H1 (cell line): Measurements from ENCODE around the gene CBLN3. TPM values are rescaled to one million over a fixed set of nuclear protein-coding genes. Genes with fewer than 3 reads are reported as not detected.

Experiments
- CTCF ChIA-PET: fragments of 300-600 bp; sonication (Branson Sonifier 250); formaldehyde crosslinking; loops from one replicate; lab custom pipeline; 2021; ENCODE audit not compliant: partially characterized antibody; lab: Charles Lee
- POLR2A ChIA-PET: fragments of 300-600 bp; sonication (Branson Sonifier 250); formaldehyde crosslinking; loops from one replicate; lab custom pipeline; 2021; ENCODE audit warnings: inconsistent platforms; ENCODE audit not compliant: partially characterized antibody; lab: Charles Lee
- DNase-seq, 2 experiments: peaks; one replicate each; pipeline versions ENCODE4 v3.0.0 to v3.0.0-alpha.2; 2010 to 2022; ENCODE audit warnings: low spot score in 2 of 2, low read depth in 1 of 2, mixed read lengths in 1 of 2
- FAIRE-seq: peaks from 2 replicates; lab custom pipeline; 2011; peaks lifted over from hg19 to GRCh38; lab: Jason Lieb, UNC
- H2AFZ ChIP-seq: 2 replicates; pipeline ENCODE4 v1.8.1; 2012; ENCODE audit warnings: low read length, inconsistent platforms
- H2AK5ac ChIP-seq: 2 replicates; pipeline ENCODE4 v1.6.1; 2013; ENCODE audit warnings: low read depth, low read length
- H2BK120ac ChIP-seq: replicated peaks from 2 replicates; pipeline ENCODE3; 2013; ENCODE audit warnings: low read depth, low read length, inconsistent platforms
- H2BK12ac ChIP-seq: 2 replicates; pipeline ENCODE4 v1.6.1; 2013; ENCODE audit warnings: low read depth, low read length
- H2BK15ac ChIP-seq: 2 replicates; pipeline ENCODE4 v1.6.1; 2013; ENCODE audit warnings: low read length
- H2BK20ac ChIP-seq: 2 replicates; pipeline ENCODE4 v1.6.1; 2013; ENCODE audit warnings: low read length
- H2BK5ac ChIP-seq: 2 replicates; pipeline ENCODE4 v1.6.1; 2013; ENCODE audit warnings: low read depth, low read length
- H3K14ac ChIP-seq: 2 replicates; pipeline ENCODE4 v1.6.1; 2013; ENCODE audit warnings: inconsistent platforms; ENCODE audit not compliant: insufficient read length
- H3K18ac ChIP-seq: 2 replicates; pipeline ENCODE4 v1.6.1; 2013; ENCODE audit warnings: low read length; ENCODE audit errors: extremely low read depth
- H3K23ac ChIP-seq: 2 replicates; pipeline ENCODE4 v1.6.1; 2013; ENCODE audit warnings: inconsistent platforms; ENCODE audit not compliant: insufficient read length
- H3K23me2 ChIP-seq: 2 replicates; pipeline ENCODE4 v1.6.1; 2013; ENCODE audit warnings: low read depth, low read length
- H3K27ac ChIP-seq: 2 replicates; pipeline ENCODE4 v1.6.1; 2011; ENCODE audit warnings: low read depth, low read length, inconsistent platforms
- H3K27me3 ChIP-seq, 4 experiments: replicated peaks in 1 of 4; 1 replicate in 1 of 4; 2 replicates in 3 of 4; pipeline versions ENCODE4 v1.6.1 to v1.8.1; 2011 to 2013; ENCODE audit warnings: low read length in 3 of 4, mild to moderate bottlenecking in 3 of 4, inconsistent platforms in 2 of 4, mixed read lengths in 2 of 4, moderate library complexity in 1 of 4; ENCODE audit not compliant: control insufficient read depth in 3 of 4, insufficient read depth in 3 of 4; ENCODE audit errors: extremely low read depth in 1 of 4
- H3K36me3 ChIP-seq, 4 experiments: 2 replicates each; pipeline versions ENCODE4 v1.6.1 to v1.8.1; 2011 to 2013; ENCODE audit warnings: mild to moderate bottlenecking in 4 of 4, low read length in 3 of 4, moderate library complexity in 2 of 4, control low read depth in 1 of 4, inconsistent platforms in 1 of 4; ENCODE audit not compliant: insufficient read depth in 4 of 4, control insufficient read depth in 2 of 4
- H3K4ac ChIP-seq: replicated peaks from 2 replicates; pipeline ENCODE3; 2013; ENCODE audit warnings: low read length, low read depth, mixed read lengths, inconsistent platforms; ENCODE audit not compliant: insufficient read length
- H3K4me1 ChIP-seq, 4 experiments: replicated peaks in 1 of 4; 1 replicate in 1 of 4; 2 replicates in 3 of 4; pipeline versions ENCODE4 v1.6.1 to v1.8.1; 2011 to 2013; ENCODE audit warnings: low read length in 3 of 4, inconsistent platforms in 2 of 4, mixed read lengths in 1 of 4; ENCODE audit not compliant: insufficient read depth in 4 of 4, control insufficient read depth in 3 of 4
- H3K4me2 ChIP-seq, 2 experiments: 2 replicates each; pipeline versions ENCODE4 v1.6.1 to v1.8.1; 2011 to 2013; ENCODE audit warnings: low read depth in 2 of 2, low read length in 2 of 2, control low read depth in 1 of 2, inconsistent platforms in 1 of 2, mild to moderate bottlenecking in 1 of 2; ENCODE audit not compliant: insufficient read depth in 1 of 2
- H3K4me3 ChIP-seq, 4 experiments: fragments of 200-600, 300-600 bp in 1 of 4; sonication (generic), shearing (Covaris generic), sonication (Bioruptor Twin) in 1 of 4; 2 replicates each; pipeline versions ENCODE4 v1.5.1 to v1.8.1; 2011 to 2016; ENCODE audit warnings: low read length in 4 of 4, low read depth in 3 of 4, control low read depth in 2 of 4, inconsistent platforms in 2 of 4, mild to moderate bottlenecking in 2 of 4, mixed read lengths in 1 of 4, moderate library complexity in 1 of 4; ENCODE audit not compliant: insufficient read depth in 2 of 4; ENCODE audit errors: extremely low read depth in 1 of 4
- H3K56ac ChIP-seq: replicated peaks from 2 replicates; pipeline ENCODE3; 2013; ENCODE audit warnings: low read depth, mild to moderate bottlenecking, mixed read lengths, low read length, inconsistent platforms; ENCODE audit not compliant: insufficient read length
- H3K79me1 ChIP-seq: 2 replicates; pipeline ENCODE4 v1.6.1; 2013; ENCODE audit warnings: low read depth, low read length, control low read depth
- H3K79me2 ChIP-seq, 2 experiments: 2 replicates each; pipeline versions ENCODE4 v1.6.1 to v1.8.1; 2012 to 2013; ENCODE audit warnings: low read length in 2 of 2, mild to moderate bottlenecking in 2 of 2, inconsistent platforms in 1 of 2; ENCODE audit not compliant: insufficient read depth in 2 of 2, control insufficient read depth in 1 of 2
- H3K9ac ChIP-seq, 4 experiments: replicated peaks in 1 of 4; 1 replicate in 1 of 4; 2 replicates in 3 of 4; pipeline versions ENCODE4 v1.6.1 to v1.8.1; 2011 to 2013; ENCODE audit warnings: low read depth in 3 of 4, low read length in 3 of 4, control low read depth in 2 of 4, mild to moderate bottlenecking in 2 of 4, moderate library complexity in 2 of 4, inconsistent platforms in 1 of 4; ENCODE audit errors: extremely low read depth in 1 of 4
- H3K9me3 ChIP-seq, 2 experiments: 2 replicates each; pipeline versions ENCODE4 v1.6.1 to v1.8.1; 2012 to 2013; ENCODE audit warnings: mild to moderate bottlenecking in 2 of 2, moderate library complexity in 2 of 2, control low read depth in 1 of 2, inconsistent platforms in 1 of 2, low read depth in 1 of 2, low read length in 1 of 2, mixed read lengths in 1 of 2; ENCODE audit not compliant: insufficient read depth in 2 of 2
- H4K20me1 ChIP-seq, 2 experiments: replicated peaks in 1 of 2; 2 replicates each; pipeline versions ENCODE3 to v1.8.1; 2011 to 2013; ENCODE audit warnings: inconsistent platforms in 2 of 2, low read length in 2 of 2, mild to moderate bottlenecking in 1 of 2; ENCODE audit not compliant: insufficient read depth in 2 of 2, control insufficient read depth in 1 of 2
- H4K5ac ChIP-seq: 2 replicates; pipeline ENCODE4 v1.6.1; 2013; ENCODE audit warnings: low read length, low read depth, mixed read lengths, inconsistent platforms; ENCODE audit not compliant: insufficient read length
- H4K8ac ChIP-seq: 2 replicates; pipeline ENCODE4 v1.8.0; 2013; ENCODE audit warnings: mild to moderate bottlenecking, moderate library complexity, low read length, inconsistent platforms; ENCODE audit not compliant: insufficient read depth; ENCODE audit errors: extremely low read depth
- H4K91ac ChIP-seq: replicated peaks from 2 replicates; pipeline ENCODE3; 2013; ENCODE audit warnings: low read length, mixed read lengths, inconsistent platforms; ENCODE audit not compliant: insufficient read length
- JUND ChIP-seq: IDR thresholded peaks from 2 replicates; pipeline ENCODE4 v1.6.1; 2011; ENCODE audit warnings: mild to moderate bottlenecking, improper control_type of control experiment, low read length
- SIN3A ChIP-seq, 2 experiments: IDR thresholded peaks in 1 of 2; conservative IDR thresholded peaks in 1 of 2; 2 replicates each; pipeline ENCODE4 v1.6.1; 2011 to 2012; ENCODE audit warnings: low read length in 2 of 2, improper control_type of control experiment in 1 of 2, low read depth in 1 of 2, mild to moderate bottlenecking in 1 of 2
- WGBS, 2 experiments: shearing (Covaris generic) in 1 of 2; methylation state at CpG; one replicate each; pipeline versions ENCODE4 v1.1.6 to v1.1.7; 2013 to 2015; ENCODE audit warnings: low lambda C conversion rate in 2 of 2, mixed read lengths in 2 of 2, inconsistent platforms in 1 of 2, low coverage in 1 of 2, missing lambda C conversion rate in 1 of 2; ENCODE audit not compliant: insufficient replicate concordance in 2 of 2, insufficient coverage in 1 of 2, insufficient read length in 1 of 2; ENCODE audit errors: extremely low coverage in 1 of 2, missing lambda C conversion rate in 1 of 2; 5-methylcytosine and 5-hydroxymethylcytosine counted together
- polyA plus RNA-seq, 7 experiments: library from polyadenylated mRNA; depleted of rRNA in 3 of 7; stranded (reverse) in 5 of 7; unstranded in 2 of 7; fragments of >200 nt in 5 of 7; fragments of 200-250 nt in 2 of 7; gene quantifications; 1 replicate in 5 of 7; 2 replicates in 1 of 7; 4 replicates in 1 of 7; pipeline versions ENCODE4 v1.2.1 to v1.2.3, GENCODE V29; 2011 to 2013; ENCODE audit warnings: missing spikeins in 2 of 7, mixed read lengths in 2 of 7
- total RNA-seq: library from RNA; stranded (reverse); fragmentation: NEBNext Ultra II Directional; extraction: Animal tissue kit (Norgen Biotek cat#: 25700); gene quantifications from 2 replicates; pipeline ENCODE4 v1.2.1, GENCODE V29; 2021

CBLN3 gene
- total and polyA plus RNA-seq, 2 of the 8 experiments (the other 6 are each of a cell fraction or from before 2014, with no cell fraction given): 0.54 to 1.00 TPM

DNA sequence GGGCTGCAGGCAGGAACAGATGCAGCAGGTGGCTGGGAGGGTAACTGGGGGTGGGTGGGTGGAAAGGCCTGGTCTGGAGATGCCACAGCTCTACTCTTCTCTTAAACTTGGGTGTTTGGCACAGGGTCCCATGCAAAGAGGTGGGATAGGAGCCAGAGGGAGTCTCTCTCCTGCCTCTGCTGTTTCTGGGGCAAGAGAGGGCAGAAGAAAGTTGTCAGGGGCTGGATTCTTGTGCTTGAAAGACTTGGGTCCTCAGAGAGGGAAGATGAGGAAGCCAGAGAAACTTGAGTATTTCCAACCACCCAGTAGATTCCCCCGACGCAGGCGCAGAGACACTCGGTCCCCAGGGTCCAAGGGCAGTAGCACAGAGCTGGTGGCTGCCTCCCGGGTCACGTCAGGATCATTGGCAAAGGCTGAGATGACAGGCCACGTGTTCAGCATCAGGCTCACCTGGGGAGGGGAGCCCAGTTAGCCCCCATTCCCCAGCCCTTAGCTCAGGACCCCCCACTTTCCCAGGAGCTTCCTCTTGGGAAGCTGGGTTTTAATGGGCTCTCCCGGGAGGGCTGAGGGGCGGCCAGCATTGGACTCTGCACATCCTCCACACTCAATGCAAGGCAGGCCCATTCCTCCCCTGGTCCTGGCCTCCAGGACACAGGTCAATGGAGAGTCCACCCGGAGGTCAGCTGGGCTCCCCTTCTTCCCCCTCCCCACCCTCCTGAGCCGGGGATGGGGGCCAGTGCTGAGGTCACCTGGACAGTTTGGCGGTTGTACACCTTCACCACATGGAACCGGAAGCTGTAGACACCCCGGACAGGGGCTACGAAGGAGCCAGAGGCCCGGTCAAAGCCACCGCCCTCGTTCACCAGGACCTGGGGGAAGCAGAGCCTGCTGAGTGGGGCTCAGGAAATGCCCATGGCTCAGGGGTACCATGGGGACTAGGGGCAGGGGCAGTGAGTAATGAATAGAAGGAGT, 1.6 kb downstream of the CBLN3 start:
- 91% methylated on average over 14 of the region's 18 CpGs; no CpG with 5 or more reads in 1 of the 2 experiments for WGBS, 2 experiments
- no peak overlapping the region for H3K4ac ChIP-seq
- no peak overlapping the region for H3K18ac ChIP-seq
- H2BK20ac ChIP-seq: no peak overlapping the region
- no peak overlapping the region for H2AFZ ChIP-seq
- ChIA-PET CTCF (interaction anchor here (1.1 to 21.3 kb wide), 11 partner anchors 9 to 156 kb away, joined by 3 to 664 read pairs (median 23); partner anchors contain the start of genes ADCY4, NFATC4 and RIPK3), POLR2A (interaction anchor here (1.9 to 5.4 kb wide), 4 partner anchors 9 to 94 kb away, joined by 5 to 46 read pairs (median 31); partner anchors contain the start of genes ADCY4 and SDR39U1)
- H3K27me3 ChIP-seq: peaks cover 0 to 20% (median 1%) of the 10 kb centered on the region in 4 experiments; a peak in 3 of 7 replicates
- no peak overlapping the region for H2BK5ac ChIP-seq
- no peak overlapping the region for H2BK120ac ChIP-seq
- no peak overlapping the region for H3K27ac ChIP-seq
- H4K91ac ChIP-seq: no peak overlapping the region
- no peak overlapping the region for H3K4me2 ChIP-seq
- no peak overlapping the region for H3K23ac ChIP-seq
- H3K56ac ChIP-seq: no peak overlapping the region
- H2AK5ac ChIP-seq: no peak overlapping the region
- no peak overlapping the region for H3K14ac ChIP-seq
- H2BK15ac ChIP-seq: no peak overlapping the region
- no peak for DNase-seq
- H2BK12ac ChIP-seq: no peak overlapping the region
- H3K9me3 ChIP-seq: no peaks in the 10 kb centered on the region
- H3K36me3 ChIP-seq: 0 out of 8 replicates have a peak, but pooled peaks cover 0 to under 1% (median 0%) of the 10 kb centered on the region in 4 experiments
- no peak overlapping the region; the same call in 1 of the 2 replicates for H4K8ac ChIP-seq
- H3K9ac ChIP-seq: no peak overlapping the region
- H4K20me1 ChIP-seq: peaks cover 0 to 3% of the 10 kb centered on the region in 2 experiments
- no peak for FAIRE-seq
- H3K79me1 ChIP-seq: no peaks in the 10 kb centered on the region
- no peaks in the 10 kb centered on the region for H3K79me2 ChIP-seq
- H3K23me2 ChIP-seq: peaks cover 5% of the 10 kb centered on the region; the same call in 1 of the 2 replicates
- no peak overlapping the region for H3K4me3 ChIP-seq
- H3K4me1 ChIP-seq: peaks cover 6 to 21% (median 15%) of the 10 kb centered on the region in 4 experiments
- H4K5ac ChIP-seq: no peak overlapping the region
- TF ChIP-seq JUND (no peak), SIN3A (conservative IDR thresholded peaks at IDR 0.05 in 1 of 2, IDR thresholded peaks at IDR 0.05 in 1 of 2; ENCODE audit: low read depth in 1 of 2, low read length in 2 of 2) (no peak)
